Coronary artery (tissue), 2 donors: ENCODE results near the gene KRT3.

Experiments
- DNase-seq: peaks from one replicate; pipeline ENCODE4 v3.0.0-alpha.2; 2017; ENCODE audit warnings: low spot score
- H3K27ac ChIP-seq, 2 donors: fragments of 200-600 bp; sonication (generic); one replicate each; pipeline ENCODE4 v1.5.1; 2016 to 2019
- H3K4me3 ChIP-seq: fragments of 200-600 bp; sonication (generic); 2 replicates; pipeline ENCODE4 v1.5.1; 2016; ENCODE audit warnings: mild to moderate bottlenecking, moderate library complexity
- CTCF ChIP-seq: fragments of 200-600 bp; sonication (generic); IDR thresholded peaks from one replicate; pipeline ENCODE4 v1.5.1; 2019; ENCODE audit warnings: antibody characterized with exemption

The KRT3 gene

DNA sequence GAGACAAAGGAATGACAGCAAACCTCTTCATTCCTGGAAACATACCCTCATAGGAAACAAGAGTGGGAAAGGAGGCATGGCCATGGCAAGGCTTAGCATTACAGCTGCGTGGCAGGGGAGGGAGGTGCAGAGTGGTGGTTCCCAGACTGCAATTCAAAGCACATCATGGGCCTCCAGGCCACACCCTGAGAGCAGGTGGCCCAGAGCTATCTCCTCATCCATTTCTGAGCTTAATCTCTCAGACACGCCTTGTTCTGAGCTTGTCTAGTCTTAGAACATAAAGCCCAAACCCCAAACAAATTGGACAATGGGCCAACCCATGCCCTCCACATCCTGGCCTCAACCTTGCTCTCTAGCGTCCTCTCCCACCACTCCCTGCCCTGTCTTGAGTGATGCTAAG is 5.9 kb upstream of the KRT3 start:
- no peak for TF ChIP-seq CTCF
- Histone ChIP-seq H3K27ac (no peak overlapping the region), H3K4me3 (no peak overlapping the region)
- no peak for DNase-seq

- H3K4me3 ChIP-seq: no peak overlapping the region
- no peak overlapping the region for H3K27ac ChIP-seq
- TF ChIP-seq CTCF: no peak
- DNase-seq: no peak
Measured at GRCh38 chr12:52800259-52800917, 4.5 kb upstream of the KRT3 start.

DNA sequence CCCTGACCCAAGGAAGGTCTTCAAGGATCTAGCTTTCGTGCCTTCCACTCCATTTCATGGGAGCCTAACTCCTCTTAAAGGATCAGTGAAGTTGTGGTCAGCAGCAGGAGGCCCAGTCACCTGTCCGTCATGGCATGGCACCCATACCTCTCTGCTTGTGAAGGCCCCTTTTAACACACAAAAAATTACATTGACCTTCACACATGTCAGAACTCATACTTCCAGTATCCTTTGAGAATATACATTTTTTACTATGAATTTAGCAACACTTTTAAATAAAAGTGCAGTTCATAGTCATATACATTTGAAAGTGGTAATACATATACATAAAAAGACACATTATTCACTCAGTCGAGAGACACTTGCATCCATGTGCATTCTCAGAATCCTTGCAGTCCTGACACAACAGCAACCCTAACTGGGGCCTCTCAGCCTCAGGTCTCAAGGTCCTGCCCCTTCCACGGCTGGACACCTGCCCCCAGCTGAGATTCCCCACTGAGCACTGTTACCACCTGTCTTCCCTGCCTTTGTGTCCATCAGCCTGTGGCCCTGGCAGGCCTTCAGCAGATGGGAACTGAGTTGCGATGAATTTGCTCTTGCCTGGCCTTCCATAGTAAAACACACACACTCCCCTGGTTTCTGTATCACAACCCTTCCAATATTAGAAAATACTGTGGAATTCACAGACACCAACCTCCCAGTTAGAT is 3.7 kb upstream of the KRT3 start:
- H3K27ac ChIP-seq: no peak overlapping the region
- no peak for TF ChIP-seq CTCF
- DNase-seq: no peak
- H3K4me3 ChIP-seq: no peak overlapping the region

DNA sequence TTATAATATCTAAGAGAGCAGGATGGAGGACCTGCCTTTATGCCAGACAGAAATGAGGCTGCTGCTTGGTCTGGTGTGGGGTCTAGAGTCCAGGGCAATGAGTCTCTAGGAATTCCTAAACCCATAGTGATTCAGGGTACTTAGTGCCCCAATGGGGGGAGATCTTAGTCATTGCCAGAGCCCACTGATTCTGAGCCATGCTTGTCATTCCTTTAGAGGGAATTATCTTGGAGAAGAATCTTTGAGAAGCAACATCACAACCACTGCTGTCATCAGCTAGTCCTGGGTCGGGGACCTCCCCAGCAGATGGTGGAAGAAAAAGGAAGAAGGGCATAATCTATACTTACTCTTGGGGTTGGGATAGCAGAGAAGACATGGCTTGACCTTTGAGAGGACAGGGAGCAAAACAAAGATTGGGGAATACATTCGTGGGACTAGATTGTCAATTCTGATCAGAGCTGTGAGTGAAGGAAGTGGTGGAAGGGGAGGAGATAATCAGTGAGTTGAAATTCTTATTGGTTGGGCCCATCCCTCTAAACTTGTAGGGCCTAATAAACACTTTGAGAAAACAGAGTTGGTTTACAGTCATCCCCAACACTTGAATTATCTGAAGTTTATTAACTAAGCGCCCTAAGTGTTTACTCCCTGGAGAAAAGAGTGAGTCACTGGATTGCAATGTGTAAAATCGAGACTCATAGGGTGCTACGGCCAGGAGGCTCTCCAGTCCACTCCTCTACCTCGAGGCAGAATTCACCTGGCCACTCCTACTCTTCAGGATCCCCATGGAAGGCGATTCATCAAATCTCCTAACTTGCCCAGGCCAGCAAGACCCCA is 3.0 kb upstream of the KRT3 start:
- TF ChIP-seq CTCF: no peak
- no peak overlapping the region for H3K27ac ChIP-seq
- no peak for DNase-seq

GRCh38 chr12:52798003-52798670 is 2.2 kb upstream of the KRT3 start:
- H3K4me3 ChIP-seq: no peak overlapping the region
- TF ChIP-seq CTCF: no peak
- no peak for DNase-seq

More for the DNA sequence above, 3.0 kb upstream of the KRT3 start:
- H3K4me3 ChIP-seq: no peak overlapping the region

DNA sequence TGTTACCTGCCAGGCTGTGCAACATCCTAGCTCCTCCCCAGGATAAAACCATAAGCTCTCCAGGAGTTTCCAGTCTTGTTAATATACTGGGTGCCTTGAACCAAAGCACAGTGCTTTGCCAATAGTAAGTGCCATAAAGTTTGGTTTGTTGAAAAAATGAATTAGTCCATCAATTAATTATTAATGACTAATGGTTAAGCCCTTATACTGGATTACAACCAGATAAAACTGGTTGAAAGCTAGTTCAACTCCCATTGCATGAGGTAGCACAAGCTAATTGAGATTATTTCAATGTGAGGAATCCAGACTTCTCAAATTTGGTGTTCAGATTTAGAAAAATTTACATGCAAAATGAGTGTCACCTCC is 1.6 kb upstream of the KRT3 start:
- no peak for DNase-seq
- no peak overlapping the region for H3K4me3 ChIP-seq
- no peak for TF ChIP-seq CTCF
- no peak overlapping the region for H3K27ac ChIP-seq

More at GRCh38 chr12:52798003-52798670, 2.2 kb upstream of the KRT3 start:
- no peak overlapping the region for H3K27ac ChIP-seq
